Vagina (tissue), 2 donors: Measurements from ENCODE around the gene MRTO4.

ENCODE experiments used
- POLR2AphosphoS5 ChIP-seq, 2 donors: sonication (generic); formaldehyde crosslinking; IDR thresholded peaks; one replicate each; pipeline ENCODE4 v1.9.0; 2017; ENCODE audit warnings: antibody characterized with exemption in 2 of 2, mild to moderate bottlenecking in 2 of 2, low read depth in 1 of 2; ENCODE audit not compliant: insufficient read depth in 1 of 2
- TF ChIP-seq, protein P1 (sequence below), 3 experiments: fragments of 450-650 bp in 2 of 3; fragments of 200-600 bp in 1 of 3; sonication (generic) in 1 of 3; IDR thresholded peaks; one replicate each; pipeline ENCODE4 v1.5.1; 2017 to 2019; ENCODE audit warnings: antibody characterized with exemption in 3 of 3, mild to moderate bottlenecking in 2 of 3, moderate library complexity in 2 of 3

GRCh38 chr1:19204446-19205266 is 46.9 kb upstream of the MRTO4 start:
- no peak for TF ChIP-seq POLR2AphosphoS5 (IDR thresholded peaks at IDR 0.05; ENCODE audit: insufficient read depth in 1 of 2, low read depth in 1 of 2)
- TF ChIP-seq, protein P1, sequence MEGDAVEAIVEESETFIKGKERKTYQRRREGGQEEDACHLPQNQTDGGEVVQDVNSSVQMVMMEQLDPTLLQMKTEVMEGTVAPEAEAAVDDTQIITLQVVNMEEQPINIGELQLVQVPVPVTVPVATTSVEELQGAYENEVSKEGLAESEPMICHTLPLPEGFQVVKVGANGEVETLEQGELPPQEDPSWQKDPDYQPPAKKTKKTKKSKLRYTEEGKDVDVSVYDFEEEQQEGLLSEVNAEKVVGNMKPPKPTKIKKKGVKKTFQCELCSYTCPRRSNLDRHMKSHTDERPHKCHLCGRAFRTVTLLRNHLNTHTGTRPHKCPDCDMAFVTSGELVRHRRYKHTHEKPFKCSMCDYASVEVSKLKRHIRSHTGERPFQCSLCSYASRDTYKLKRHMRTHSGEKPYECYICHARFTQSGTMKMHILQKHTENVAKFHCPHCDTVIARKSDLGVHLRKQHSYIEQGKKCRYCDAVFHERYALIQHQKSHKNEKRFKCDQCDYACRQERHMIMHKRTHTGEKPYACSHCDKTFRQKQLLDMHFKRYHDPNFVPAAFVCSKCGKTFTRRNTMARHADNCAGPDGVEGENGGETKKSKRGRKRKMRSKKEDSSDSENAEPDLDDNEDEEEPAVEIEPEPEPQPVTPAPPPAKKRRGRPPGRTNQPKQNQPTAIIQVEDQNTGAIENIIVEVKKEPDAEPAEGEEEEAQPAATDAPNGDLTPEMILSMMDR (IDR thresholded peaks at IDR 0.05) = no peak
